Measurements from ENCODE around the gene INTU.
"Not testable (repeated sequence)": the region's sequence is repeated elsewhere in the genome, so short reads cannot be mapped to it uniquely, and the experiment has no call there.

The INTU gene

DNA sequence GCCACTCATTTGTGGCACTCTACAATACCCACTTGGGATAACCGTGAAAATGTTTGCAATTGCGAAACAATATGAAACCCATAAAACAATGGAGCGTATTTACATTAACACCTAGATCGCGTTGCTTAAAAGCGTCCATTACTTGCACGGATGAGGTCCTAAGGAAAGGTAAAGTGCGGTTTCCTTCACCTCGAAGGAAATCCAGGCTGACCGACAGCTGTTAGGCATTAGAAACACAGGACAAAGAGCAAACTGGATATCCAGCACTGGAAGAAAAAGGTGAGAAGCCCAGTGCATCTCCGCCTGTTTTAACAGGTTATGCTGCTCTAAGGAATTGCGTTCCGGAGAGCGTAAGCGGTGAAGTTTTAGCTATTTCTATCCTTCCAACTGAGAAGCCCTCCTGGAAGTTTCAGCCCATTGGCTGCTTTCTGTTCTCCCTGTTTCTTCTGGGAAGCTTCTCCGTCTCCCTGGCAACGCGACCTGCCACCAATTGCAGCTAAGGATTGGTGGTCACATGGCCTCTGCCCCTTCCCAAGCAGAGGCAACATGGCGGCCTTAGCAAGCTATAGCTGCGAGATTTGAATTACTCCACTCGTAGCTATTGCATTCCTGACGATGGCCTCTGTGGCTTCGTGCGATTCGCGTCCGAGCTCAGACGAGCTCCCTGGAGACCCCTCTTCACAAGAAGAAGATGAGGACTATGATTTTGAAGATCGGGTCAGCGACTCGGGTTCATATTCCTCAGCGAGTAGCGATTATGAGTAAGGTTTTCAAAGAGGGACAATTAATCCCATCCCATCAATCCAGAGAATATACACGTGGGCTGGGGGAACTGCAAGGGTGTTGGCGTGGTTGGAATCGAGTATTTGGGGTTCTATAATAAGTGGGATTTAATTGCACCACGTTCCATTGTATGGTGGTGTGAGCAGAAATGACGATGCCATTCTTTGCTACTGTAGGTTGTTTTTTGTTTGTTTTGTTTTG is at the start of gene INTU:
TSS of gene INTU (plus strand) at position 538 of the 984 bp plus-strand sequence. CDS start at position 616, 78 bp downstream.
- DNase-seq = peak in 1 of 2 donors; percentile 29

DNA sequence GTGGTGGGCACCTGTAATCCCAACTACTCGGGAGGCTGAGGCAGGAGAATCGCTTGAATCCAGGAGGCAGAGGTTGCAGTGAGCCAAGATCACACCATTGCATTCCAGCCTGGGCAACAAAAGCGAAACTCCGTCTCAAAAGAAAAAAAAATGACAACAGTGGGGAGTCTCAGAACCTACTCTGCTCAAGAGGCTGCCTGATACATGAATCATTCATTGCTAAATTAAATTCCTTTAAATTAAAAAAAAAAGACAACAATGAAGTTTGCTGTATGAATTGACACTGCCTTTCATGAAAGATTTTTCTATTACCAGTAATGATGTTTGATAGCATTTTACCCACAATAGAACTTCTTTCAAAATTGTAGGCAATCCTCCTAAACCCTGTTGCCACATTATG is 46.3 kb upstream of the INTU start:
- DNase-seq = not testable (repeated sequence)

DNA sequence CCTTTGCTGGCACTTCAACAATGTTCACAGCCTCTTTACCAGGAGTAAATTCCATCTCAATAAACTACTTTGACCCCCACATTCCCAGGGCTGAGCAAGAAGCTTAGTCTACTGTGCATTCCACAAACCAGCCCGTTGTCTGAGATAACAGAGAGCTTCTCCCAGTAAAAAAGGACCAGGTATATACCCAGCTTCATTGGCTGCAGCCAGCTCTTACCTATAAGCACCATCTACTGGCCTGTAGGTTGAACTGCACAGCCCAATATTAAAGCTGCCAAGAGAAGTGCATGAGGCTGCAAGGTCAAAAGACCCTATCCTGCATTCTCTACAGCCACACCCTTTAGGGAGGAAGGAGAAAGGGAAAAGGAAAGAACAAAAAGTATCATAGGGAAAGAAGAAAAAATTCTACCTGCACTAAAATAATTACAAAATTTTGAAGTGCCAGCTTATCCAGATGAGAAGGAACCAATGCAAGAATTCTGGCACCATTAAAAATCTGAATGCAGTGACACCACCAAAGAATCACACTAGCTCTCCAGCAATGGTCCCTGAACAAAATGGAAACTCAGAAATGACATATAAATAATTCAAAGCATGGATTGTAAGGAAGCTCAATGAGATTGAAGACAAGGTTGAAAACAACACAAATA is 45.7 kb upstream of the INTU start:
- DNase-seq = no peak

DNA sequence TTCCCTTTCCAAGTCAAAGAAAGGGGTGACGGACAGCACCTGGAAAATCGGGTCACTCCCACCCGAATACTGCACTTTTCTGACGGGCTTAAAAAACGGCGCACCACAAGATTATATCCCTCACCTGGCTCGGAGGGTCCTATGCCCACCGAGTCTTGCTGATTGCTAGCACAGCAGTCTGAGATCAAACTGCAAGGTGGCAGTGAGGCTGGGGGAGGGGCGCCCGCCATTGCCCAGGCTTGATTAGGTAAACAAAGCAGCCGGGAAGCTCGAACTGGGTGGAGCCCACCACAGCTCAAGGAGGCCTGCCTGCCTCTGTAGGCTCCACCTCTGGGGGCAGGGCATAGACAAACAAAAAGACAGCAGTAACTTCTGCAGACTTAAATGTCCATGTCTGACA is 43.6 kb upstream of the INTU start:
- not testable (repeated sequence) for DNase-seq

DNA sequence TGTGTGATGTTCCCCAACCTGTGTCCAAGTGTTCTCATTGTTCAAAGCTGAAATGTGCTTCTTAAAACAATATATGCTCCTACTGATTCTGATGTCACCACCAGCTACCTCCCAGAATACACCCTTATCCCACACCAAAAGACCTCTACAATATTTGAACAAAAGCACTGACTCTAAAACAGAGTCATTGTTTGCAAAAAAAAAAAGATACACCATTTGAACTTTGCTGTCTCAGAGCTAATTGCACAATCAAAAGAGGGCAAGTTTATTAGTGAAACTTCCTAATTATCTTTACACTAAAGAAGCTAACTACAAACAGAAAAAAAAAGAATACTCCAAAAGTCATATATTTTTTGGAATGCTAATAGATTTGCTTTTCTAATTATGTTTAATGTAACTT is 34.1 kb upstream of the INTU start:
- no peak for DNase-seq

DNA sequence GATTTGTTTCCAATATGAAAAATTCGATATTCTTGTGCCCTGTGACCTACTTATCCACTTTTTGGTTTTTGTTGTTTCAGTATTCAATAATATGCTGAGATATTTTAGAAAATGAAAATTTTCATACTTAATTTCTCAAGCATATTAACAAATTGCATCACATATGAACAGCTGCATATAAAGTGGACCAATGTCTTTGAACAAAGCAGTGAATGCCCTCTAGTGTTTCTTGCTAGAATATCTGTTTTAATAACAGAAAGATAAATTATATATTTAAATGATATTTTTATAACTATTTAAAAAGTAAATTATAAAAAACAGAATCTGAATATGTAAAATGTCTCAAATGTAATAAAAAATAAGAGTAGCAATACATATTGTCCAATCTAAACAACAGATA is 31.7 kb upstream of the INTU start:
- no peak for DNase-seq

DNA sequence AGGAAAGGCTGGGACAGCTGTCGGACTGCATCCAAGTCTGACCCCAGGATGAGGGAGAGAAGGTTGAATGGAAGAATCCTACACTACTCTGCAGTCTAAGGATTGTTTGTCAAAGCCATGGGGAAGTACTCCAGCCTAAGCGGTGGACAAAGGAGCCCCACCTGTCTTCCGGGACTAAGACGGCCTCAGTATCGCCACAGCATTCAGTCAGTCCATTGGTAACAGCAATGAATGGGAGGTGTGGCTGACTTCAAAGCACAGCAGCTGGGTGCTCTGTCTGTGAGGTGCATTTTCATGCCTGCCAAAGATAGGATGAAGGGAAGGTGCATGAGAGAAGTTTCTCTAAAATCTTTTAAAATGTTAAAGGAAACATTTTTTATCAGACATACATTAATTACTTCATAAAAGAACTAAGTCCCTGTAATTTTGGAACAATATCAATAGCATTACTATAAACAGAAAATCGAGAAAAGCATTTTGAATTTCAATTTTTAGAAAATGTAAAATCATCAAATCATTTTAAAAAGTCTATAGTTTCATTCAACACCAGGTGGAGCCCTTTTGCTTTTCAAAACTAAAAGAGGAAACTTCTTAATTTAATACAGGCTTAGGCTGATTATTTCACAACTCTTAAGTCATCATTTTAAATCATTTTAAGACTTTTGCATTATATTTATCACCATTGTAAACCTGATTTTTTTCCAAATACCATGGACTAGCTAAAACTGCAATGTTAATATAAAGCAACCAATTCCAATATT is 27.6 kb upstream of the INTU start:
- no peak for DNase-seq

DNA sequence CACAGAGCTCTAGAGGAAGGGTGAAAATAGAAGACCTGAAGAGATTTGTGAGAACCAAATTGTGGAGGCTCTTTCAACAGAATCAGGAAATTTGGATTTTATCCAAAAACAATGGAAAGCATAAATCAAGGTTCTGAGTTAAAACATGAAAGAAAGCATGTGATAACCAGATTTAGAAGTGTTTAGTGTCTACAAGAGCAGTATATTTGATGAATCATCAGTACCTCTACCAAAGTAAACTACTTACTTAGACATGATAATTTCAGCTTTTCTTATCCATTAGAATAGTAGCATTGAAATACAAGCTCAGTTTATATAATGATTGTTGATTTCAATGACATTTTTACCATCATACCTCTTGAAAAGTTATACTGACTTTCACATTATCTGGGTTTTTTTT is 25.9 kb upstream of the INTU start:
- DNase-seq = no peak

DNA sequence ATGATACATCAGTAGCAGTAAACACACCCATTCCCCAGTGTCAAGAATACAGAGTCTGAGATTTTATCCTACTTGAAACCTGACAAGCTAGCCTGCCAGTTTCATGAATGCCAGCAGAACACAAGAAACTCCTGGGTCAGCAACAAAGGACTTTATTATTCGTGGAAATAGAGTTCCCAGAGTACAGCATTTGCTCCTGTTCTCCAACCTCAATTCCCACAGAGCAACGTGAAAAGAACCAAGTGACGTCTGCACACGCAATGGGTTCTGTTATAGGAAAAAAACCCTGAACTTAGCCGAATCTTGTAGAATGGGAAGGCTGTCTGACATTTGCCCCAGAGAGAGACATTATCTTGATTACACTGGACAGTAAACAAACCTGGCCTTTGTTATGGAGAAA is 23.3 kb upstream of the INTU start:
- no peak for DNase-seq

DNA sequence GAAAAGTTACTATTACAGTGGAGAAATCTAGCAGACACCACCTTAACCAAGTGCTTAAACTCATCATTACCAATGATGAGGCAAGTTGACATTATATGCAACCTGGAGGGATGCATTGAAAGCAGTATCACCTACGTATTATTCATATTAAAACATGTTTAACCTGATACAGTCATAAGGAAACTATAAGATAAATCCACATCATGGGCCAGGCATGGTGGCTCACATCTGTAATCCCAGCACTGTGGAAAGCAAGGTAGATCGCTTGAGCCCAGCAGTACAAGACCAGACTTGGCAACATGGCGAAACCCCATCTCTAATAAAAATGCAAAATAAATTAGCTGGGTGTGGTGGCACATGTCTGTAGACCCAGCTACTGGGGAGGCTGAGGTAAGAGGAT is 22.3 kb upstream of the INTU start:
- DNase-seq = no peak

DNA sequence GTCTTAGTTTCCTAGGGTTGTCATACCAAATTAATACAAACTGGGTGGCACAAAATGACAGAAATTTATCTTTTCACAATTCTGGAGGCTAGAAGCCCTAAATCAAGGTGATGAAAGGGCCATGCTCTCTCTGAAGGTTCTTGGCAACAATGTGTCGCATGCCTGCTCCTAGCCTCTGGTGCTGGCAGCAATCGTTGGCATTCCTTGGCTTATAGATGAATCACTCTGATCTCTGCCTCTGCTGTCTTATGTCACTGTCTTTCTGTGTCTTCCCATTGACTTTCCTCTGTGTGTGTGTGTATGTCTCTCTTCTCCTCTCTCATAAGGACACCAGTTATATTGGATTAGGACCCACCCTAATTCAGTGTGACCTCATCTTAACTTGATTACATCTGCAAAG is 15.9 kb upstream of the INTU start:
- DNase-seq = no peak

DNA sequence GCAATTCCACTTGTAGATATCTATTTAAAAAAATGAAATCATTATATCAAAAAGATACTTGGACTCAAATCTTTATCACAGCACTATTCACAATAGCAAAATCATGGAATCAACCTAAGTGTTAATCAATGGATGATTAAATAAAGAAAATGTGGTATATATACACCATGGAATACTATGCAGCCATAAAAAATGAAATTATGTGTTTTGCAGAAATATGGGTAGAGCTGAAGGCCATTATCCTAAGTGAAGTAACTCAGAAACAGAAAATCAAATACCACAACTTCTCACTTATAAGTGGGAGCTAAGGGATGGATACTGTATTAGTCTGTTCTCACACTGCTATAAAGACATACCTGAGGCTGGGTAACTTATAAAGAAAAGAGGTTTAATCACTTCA is 14.3 kb upstream of the INTU start:
- DNase-seq = no peak

DNA sequence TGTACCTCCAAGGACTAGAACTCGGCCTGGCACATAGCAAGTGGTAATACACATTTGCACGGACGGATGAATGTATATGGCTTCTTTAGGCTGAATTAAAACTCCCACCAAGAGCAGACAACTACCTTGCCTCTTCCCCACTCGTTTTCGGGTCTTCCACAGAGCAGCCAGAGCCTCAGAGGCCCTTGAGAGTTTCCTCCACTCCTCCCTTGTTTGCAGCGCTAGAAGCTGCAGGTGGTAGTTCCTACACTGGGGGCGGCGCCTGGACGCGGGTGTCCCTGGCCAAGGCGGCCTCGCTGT is 10.2 kb upstream of the INTU start:
- DNase-seq = no peak

DNA sequence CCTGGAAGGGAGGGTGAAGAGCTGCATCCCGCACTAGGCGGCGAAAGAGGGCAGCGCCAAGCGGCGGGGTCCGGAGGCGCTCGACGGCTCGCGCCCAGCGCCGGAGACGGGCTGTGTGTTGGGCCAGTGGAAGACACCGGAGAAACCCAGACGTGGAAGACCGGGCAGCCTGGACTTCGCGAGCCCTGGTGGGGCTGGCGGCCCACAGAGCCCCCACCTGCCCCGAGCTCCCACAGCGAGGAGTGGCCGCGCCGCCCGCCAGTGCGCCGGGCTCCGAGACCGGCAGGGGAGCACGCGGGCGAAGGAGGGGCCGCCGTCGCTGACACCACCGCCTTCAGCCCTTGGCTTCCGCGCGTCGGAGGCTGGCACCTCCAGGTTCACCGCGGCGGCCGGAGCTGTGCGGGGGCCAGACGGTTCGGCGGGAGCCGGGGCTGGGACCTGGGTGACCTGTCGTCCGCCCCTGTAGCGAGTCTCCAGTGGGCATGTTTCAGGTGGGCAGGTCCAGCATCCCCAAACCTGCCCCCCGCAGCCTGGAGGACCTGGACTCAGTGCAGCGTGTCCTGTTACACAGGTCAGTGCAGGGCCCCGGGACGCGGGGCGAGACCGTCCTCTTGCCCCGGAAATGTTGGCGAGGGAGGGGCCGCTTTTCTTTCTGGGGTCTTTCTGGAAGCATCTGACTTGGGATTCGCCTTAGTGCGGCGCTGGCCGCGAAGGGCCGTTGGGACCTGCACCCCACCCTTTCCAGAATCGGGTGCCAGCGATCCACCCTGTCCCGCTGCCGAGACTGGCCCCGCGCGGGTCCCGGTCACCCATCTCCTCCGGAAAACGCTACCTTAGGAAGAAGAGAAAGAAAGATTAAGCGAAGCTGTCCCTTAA is 9.6 kb upstream of the INTU start:
- no peak for DNase-seq

DNA sequence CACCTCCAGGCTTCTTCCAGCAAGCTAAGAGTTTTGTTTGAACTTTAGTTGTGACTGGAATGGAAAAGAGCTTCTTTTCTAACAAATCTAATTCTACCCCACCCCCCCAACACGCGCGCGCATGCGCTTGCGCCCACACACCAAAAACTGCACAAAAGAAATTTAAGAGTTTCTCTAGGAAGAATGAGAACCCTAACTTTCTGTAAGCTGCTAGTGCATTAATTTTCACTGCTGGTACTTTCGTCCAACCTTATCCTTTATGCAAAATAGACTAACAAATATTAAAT is 9.0 kb upstream of the INTU start:
- DNase-seq = no peak

DNA sequence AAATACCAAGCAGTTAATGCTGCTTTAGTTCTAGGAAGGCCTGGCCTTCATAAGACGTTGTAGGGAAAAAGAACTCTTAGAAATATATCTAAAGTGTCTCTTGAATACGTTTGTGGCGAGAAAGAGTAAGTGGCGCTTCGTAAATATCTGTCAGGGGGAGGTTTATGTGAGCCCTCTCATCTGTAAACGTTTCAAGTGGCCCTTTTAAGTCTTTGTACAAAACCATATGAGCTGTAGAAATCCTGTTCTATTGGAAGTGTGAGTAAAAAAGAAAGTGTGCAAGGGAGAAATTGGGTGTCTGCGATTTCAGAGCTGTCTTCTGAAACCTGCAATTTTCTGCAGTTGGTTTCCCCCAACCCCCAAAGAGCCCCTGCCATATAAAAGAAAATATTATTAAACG is 8.6 kb upstream of the INTU start:
- no peak for DNase-seq

DNA sequence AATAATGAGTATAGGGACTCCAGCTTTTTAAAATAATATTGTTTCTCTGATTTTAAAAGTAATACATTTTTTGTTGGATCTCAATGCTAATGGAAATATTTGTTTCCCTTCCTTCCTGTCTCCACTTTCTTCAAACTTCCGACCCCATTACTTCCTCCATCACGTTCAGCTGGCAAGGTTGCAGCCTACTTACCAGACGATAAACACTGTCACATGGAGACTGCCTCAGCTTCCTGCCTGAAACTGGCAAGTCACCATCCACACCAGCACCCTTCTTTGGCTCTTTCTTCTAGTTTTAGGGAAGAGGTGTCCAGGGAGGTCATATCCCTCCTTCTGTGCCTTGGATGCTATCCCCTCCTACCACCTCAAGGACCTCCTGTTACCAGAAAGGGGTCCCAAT is 3.4 kb upstream of the INTU start:
- DNase-seq = no peak

DNA sequence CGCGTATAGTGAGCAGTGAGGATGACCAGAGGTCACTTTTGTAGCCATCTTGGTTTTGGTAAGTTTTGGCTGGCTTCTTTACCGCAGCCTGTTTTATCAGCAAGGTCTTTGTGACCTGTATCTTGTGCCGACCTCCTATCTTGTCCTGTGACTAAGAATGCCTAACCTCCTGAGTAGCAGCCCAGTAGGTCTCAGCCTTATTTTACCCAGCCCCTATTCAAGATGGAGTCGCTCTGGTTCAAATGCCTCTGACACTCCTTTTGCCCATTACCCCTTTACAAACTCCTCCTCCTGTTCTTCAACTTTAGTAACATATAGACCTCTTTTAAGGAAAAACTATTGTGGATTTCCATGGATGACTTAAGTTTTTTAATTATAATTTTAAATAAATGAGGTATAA is 2.6 kb upstream of the INTU start:
- DNase-seq = no peak

DNA sequence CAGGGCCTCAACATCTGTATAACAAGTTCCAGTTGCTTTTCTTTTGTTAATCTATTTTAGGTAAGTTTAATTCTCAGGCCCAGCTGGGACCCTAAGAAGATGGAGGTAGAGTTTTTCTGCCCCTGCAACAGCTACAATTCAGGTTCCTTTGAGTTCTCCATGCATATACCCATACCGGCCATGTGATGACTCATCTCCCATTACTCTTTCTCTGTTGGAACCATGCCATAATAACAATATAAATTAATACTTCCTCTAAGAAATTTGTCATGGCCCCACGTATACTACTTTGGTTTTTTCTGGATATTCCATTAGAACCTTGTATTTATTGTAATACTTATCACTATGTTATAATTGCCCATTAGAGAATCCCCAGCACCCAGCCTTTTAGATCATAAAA is 1.3 kb upstream of the INTU start:
- no peak for DNase-seq

DNA sequence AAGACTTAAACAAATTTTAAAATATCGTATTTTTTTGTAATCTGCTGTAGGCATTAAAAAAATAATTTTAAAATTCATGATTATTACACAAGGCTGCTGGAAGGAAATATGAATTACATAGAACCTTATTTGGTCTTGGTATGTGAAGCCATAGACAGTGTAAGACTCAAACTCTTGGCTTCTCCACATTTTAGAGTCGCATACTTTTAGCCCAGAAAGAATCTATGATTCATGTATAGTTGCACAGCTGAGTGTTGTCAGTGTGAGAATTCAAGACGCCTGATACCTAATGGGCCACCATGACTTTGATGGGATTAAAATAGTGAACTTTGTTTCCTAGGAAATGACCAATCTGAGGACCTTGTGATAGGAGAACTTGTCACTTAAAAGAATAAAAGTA is 1.4 kb downstream of the INTU start:
- no peak for DNase-seq

DNA sequence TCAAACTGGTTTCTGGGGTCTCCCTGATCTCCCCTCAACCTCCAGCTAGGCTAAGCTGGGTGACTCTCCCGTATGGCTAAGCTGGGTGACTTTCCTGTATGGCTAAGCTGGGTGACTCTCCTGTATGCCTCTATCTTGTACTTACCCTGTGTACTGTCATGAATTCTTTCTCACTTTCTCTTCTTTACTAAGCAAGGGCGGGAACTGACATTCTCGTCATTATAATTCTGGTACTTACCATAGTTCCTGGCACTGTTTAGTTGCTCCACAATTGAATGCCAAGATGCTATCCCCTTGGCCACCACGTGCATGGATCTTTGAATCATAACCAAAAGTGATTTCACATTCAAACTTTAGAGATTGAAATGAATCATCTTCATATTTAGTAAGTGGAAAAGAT is 8.8 kb downstream of the INTU start:
- DNase-seq = no peak

DNA sequence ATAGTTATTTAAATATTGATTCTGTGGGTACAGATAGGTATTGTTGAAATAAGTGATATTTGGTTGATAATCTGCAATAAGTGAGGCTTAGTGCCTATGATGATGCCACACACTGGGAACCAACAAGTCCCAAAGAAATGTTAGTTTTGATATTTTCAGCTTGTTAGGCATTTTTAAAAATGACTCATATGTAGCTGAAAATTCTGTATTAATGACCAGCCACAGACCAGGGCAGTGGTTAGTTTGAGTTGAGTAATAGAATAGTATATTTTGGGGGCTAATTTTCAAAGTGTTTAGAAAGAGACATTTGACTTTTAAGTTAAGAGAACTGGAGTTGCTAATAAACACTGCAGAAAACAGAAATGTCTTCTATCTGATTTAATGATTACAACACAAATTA is 9.4 kb downstream of the INTU start:
- no peak for DNase-seq

DNA sequence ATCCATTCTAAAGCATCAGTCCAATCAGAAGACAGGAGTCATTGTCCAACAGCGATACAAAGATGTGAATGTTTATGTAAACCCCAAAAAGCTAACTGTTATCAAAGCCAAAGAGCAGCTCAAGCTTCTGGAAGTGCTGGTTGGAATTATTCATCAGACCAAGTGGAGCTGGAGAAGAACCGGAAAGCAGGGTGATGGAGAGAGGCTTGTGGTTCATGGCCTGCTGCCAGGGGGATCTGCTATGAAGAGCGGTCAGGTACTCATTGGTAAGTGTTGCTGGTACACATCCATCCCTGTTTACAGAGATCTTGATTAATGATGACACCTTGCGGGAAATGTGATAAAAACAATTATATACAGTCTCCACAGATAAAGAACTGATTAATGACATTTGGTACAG is 11.0 kb downstream of the INTU start:
- DNase-seq = no peak
